ENCODE results near the gene TAX1BP1. TPM values are rescaled to one million over a fixed set of nuclear protein-coding genes. Genes with fewer than 3 reads are reported as not detected.

TAX1BP1 gene
- total RNA-seq, 1 donor from 2014 or later: 184 TPM

GRCh38 chr7:27699751-27700150, 40.2 kb upstream of the TAX1BP1 start:
- DNase-seq: no peak
- Histone ChIP-seq H3K9me3 (replicated peaks) (no peaks in the 10 kb centered on the region), H3K4me1 (no peaks in the 10 kb centered on the region), H3K27ac (replicated peaks) (no peak overlapping the region), H3K27me3 (ENCODE audit: low read depth) (peaks cover 14% of the 10 kb centered on the region), H3K4me3 (no peak overlapping the region), H3K36me3 (no peaks in the 10 kb centered on the region)
- intact Hi-C loops (cut with micrococcal nuclease): no loop called here
- TF ChIP-seq CTCF (IDR thresholded peaks at IDR 0.05; ENCODE audit: borderline replicate concordance): no peak

GRCh38 chr7:27700501-27700900, 39.5 kb upstream of the TAX1BP1 start:
- intact Hi-C loops (cut with micrococcal nuclease): no loop called here
- Histone ChIP-seq H3K9me3 (replicated peaks) (no peaks in the 10 kb centered on the region), H3K27ac (replicated peaks) (no peak overlapping the region), H3K4me1 (no peaks in the 10 kb centered on the region), H3K4me3 (no peak overlapping the region), H3K36me3 (no peaks in the 10 kb centered on the region), H3K27me3 (ENCODE audit: low read depth) (peaks cover 14% of the 10 kb centered on the region)
- DNase-seq: no peak
- TF ChIP-seq CTCF (IDR thresholded peaks at IDR 0.05; ENCODE audit: borderline replicate concordance): no peak

GRCh38 chr7:27703181-27703580, 36.8 kb upstream of the TAX1BP1 start:
- intact Hi-C loops (cut with micrococcal nuclease): no loop called here
- Histone ChIP-seq H3K9me3 (replicated peaks) (no peaks in the 10 kb centered on the region), H3K27ac (replicated peaks) (no peak overlapping the region), H3K4me3 (no peak overlapping the region), H3K36me3 (no peaks in the 10 kb centered on the region), H3K4me1 (no peaks in the 10 kb centered on the region), H3K27me3 (ENCODE audit: low read depth) (peaks cover 14% of the 10 kb centered on the region)
- TF ChIP-seq CTCF (IDR thresholded peaks at IDR 0.05; ENCODE audit: borderline replicate concordance): no peak
- no peak for DNase-seq

DNA sequence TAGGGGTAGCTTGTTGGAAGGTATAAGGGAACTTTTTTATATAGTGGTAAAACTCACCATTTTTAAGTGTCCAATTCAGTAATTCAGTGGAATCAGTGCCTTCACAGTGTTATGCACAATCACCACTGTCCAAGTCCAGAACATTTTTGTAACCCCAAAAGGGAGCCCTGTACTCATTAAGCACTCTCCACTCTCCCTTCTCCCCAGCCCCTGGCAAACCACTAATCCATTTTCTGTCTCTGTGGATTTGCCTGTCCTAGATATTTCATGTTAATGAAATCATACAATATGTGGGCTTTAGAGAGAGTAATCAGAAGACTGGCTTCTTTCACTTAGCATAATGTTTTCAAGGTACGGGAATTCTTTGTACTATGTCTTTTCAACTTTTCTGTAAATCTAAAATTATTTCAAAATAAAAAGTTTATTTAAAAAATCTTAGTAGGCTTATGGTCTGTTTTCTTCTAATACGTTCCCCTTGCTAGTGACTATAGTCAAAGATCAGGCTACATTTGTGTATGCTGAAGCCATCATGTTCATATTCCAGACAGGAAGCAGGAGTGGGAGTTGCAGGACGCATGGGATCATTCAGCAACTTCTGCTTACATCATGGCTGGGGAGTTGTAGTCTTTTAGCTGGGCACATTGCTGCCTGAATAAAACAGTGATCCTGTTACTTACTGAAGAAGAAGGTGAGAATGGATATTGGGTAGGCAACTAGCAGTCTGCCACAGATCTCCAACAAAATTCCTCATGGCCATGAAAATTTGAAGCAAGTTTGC, 35.4 kb upstream of the TAX1BP1 start:
- intact Hi-C loops (cut with micrococcal nuclease): no loop called here
- Histone ChIP-seq H3K27me3 (ENCODE audit: low read depth) (peaks cover 14% of the 10 kb centered on the region), H3K9me3 (replicated peaks) (no peaks in the 10 kb centered on the region), H3K4me3 (no peak overlapping the region), H3K27ac (replicated peaks) (no peak overlapping the region), H3K4me1 (no peaks in the 10 kb centered on the region), H3K36me3 (no peaks in the 10 kb centered on the region)
- TF ChIP-seq CTCF (IDR thresholded peaks at IDR 0.05; ENCODE audit: borderline replicate concordance): no peak
- no peak for DNase-seq

- intact Hi-C loops (cut with micrococcal nuclease): no loop called here
- no peak for TF ChIP-seq CTCF (IDR thresholded peaks at IDR 0.05; ENCODE audit: borderline replicate concordance)
Measured at GRCh38 chr7:27705200-27705594, 34.8 kb upstream of the TAX1BP1 start.

More at GRCh38 chr7:27705200-27705594, 34.8 kb upstream of the TAX1BP1 start:
- H3K36me3 ChIP-seq: no peaks in the 10 kb centered on the region
- no peak for DNase-seq
- no peaks in the 10 kb centered on the region for H3K4me1 ChIP-seq
- no peaks in the 10 kb centered on the region for H3K9me3 ChIP-seq (replicated peaks)
- H3K4me3 ChIP-seq: no peak overlapping the region
- H3K27ac ChIP-seq (replicated peaks): no peak overlapping the region
- H3K27me3 ChIP-seq (ENCODE audit: low read depth): peaks cover 14% of the 10 kb centered on the region
